Small intestine (tissue), 7 donors: Measurements from ENCODE around the gene KIF18B. TPM values are rescaled to one million over a fixed set of nuclear protein-coding genes. Genes with fewer than 3 reads are reported as not detected.

ENCODE experiments used
- DNase-seq, 2 donors: peaks; one replicate each; pipeline versions ENCODE4 v3.0.0 to v3.0.0-alpha.2; 2013
- FAIRE-seq: peaks from 2 replicates; lab custom pipeline; 2012; peaks lifted over from hg19 to GRCh38; lab: Jason Lieb, UNC
- H3K27ac ChIP-seq, 3 donors: one replicate each; pipeline ENCODE4 v1.5.1; 2013; ENCODE audit warnings: low read length in 2 of 3, mild to moderate bottlenecking in 2 of 3, control low read depth in 1 of 3, inconsistent platforms in 1 of 3, low read depth in 1 of 3, moderate library complexity in 1 of 3
- H3K27me3 ChIP-seq, 3 donors: one replicate each; pipeline ENCODE4 v1.6.1; 2013; ENCODE audit warnings: low read length in 3 of 3, inconsistent platforms in 1 of 3; ENCODE audit not compliant: control insufficient read depth in 3 of 3, insufficient read depth in 3 of 3
- H3K36me3 ChIP-seq, 3 donors: one replicate each; pipeline ENCODE4 v1.6.1; 2013; ENCODE audit warnings: low read length in 3 of 3, inconsistent platforms in 1 of 3, low read depth in 1 of 3, mild to moderate bottlenecking in 1 of 3, moderate library complexity in 1 of 3; ENCODE audit not compliant: control insufficient read depth in 3 of 3, insufficient read depth in 2 of 3
- H3K4me1 ChIP-seq, 3 donors: one replicate each; pipeline ENCODE4 v1.6.1; 2013; ENCODE audit warnings: low read length in 2 of 3, inconsistent platforms in 1 of 3, low read depth in 1 of 3, mild to moderate bottlenecking in 1 of 3, moderate library complexity in 1 of 3; ENCODE audit not compliant: control insufficient read depth in 3 of 3, insufficient read depth in 2 of 3
- H3K4me3 ChIP-seq, 3 donors: one replicate each; pipeline ENCODE4 v1.5.1; 2013; ENCODE audit warnings: low read length in 3 of 3, control low read depth in 1 of 3, inconsistent platforms in 1 of 3, low read depth in 1 of 3, mild to moderate bottlenecking in 1 of 3, moderate library complexity in 1 of 3
- H3K9me3 ChIP-seq, 2 donors: one replicate each; pipeline ENCODE4 v1.6.1; 2013; ENCODE audit warnings: low read depth in 1 of 2, low read length in 1 of 2; ENCODE audit not compliant: control insufficient read depth in 2 of 2, insufficient read depth in 1 of 2
- WGBS, 3 donors: extraction: QIAGEN DNeasy Blood & Tissue Kit; methylation state at CpG; one replicate each; pipeline ENCODE4 v1.1.7; 2013; 5-methylcytosine and 5-hydroxymethylcytosine counted together
- polyA plus RNA-seq, 4 donors: library from polyadenylated mRNA; stranded (reverse) in 3 of 4; unstranded in 1 of 4; fragments of 200-250 nt in 3 of 4; fragments of 120-200 nt in 1 of 4; gene quantifications; one replicate each; pipeline versions ENCODE4 v1.2.1 to v1.2.3, GENCODE V29; 2013
- donor health status: healthy with polysubstance abuse.
- donor health status: control.
- donor health status: control.
- donor health status: Bipolar disorder and iron deficiency.
- donor health status: healthy.

Gene KIF18B
- polyA plus RNA-seq, 4 donors = 0.27 to 9.5 (median 3.8) TPM

DNA sequence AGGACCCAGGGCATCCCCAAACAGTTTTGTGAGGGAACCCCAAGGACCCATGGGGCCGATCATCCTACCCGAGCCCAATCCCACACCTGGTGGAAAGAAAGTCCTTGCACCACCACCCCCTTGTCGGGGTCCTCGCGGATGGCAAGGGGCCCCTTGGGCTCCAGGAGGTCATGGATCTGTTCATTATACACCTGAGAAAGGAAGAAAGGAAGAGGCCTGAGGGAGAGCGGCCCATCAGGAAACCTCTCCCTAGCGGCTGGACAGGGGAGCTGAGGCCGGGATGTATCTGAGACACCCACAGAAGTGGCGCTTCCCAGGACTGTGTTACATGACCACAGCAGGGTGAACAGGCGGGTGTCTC lies 12.8 kb downstream of the KIF18B start:
- no peak for DNase-seq
- no peaks in the 10 kb centered on the region for H3K4me1 ChIP-seq
- WGBS, 3 donors = 95 to 96% (median 96%) methylated on average over 10 of the region's 10 CpGs
- H3K9me3 ChIP-seq = peaks cover 0 to 3% of the 10 kb centered on the region in 2 donors
- no peak overlapping the region for H3K4me3 ChIP-seq
- peaks cover 0 to 57% (median 0%) of the 10 kb centered on the region in 3 donors for H3K36me3 ChIP-seq
- no peaks in the 10 kb centered on the region for H3K27me3 ChIP-seq
- FAIRE-seq = no peak
- H3K27ac ChIP-seq = no peak overlapping the region

DNA sequence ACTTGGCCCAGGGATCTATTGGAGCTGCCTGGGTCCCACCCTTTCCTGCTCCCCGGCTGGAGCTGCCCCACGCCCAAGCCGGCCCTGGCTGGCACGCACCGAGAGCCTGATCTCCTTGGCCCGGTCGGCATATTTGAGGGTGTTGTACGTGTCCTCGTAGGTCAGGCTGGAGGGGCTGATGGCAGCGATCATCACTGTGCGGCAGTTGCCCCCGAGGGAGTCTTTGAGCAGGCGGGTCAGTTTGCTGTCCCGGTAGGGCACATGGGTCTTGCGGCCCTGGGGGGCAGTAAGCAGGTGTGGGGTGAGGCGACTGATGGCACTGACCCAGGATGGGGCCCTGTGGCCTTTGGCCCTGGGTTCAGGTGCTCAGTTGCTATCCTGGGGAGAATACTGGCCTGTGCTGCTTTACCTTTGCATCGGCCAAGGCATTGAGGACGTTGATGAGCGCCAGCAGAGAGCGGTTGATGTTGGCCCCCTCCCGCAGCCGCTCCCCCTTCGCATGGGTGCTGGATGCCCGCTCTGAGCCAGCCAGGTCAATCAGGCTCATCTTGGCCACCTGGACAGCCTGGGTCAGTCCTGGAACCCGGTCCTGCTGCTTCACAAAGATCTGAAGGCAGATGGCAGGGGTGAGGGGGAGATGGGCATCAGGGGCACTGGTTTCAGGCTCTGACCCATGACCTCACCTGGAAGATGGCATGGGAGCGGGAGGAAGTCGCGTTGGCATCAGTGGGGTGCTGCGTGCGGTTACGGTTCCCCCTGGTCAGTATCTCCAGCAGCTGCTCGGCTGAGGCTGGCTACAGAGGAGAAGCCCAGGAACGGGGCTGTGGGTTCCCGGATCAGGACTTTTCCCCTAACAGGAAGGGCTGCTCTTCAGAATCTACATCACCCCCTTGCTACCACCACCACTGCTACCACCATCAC lies 13.5 kb downstream of the KIF18B start:
- Histone ChIP-seq H3K4me1 (no peaks in the 10 kb centered on the region), H3K27ac (no peak overlapping the region), H3K27me3 (no peaks in the 10 kb centered on the region), H3K4me3 (no peak overlapping the region), H3K9me3 (peaks cover 0 to 3% of the 10 kb centered on the region in 2 donors), H3K36me3 (peaks cover 0 to 60% (median 0%) of the 10 kb centered on the region in 3 donors)
- DNase-seq (no peak), FAIRE-seq (no peak)
- 94 to 97% (median 96%) methylated on average over 33 to 34 of the region's 34 CpGs for WGBS, 3 donors

DNA sequence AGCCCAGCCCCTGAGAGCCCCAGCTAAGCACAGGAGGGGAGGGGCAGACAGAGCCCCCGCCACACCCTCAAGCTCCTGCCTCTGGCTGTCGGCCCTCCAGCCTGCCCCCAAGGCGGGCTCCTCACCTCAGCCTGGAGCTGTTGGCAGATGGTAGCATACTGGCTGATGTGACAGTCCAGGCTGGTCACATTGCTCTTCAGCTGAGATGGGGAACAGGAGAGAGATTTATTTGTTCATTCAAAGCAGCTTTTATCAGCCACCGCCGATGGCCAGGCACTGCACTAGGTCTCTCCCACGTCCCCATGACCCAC lies 14.8 kb downstream of the KIF18B start:
- Histone ChIP-seq H3K4me1 (no peaks in the 10 kb centered on the region), H3K9me3 (no peaks in the 10 kb centered on the region), H3K27me3 (no peaks in the 10 kb centered on the region), H3K36me3 (peaks cover 0 to 71% (median 0%) of the 10 kb centered on the region in 3 donors), H3K4me3 (no peak overlapping the region), H3K27ac (no peak overlapping the region)
- no peak for DNase-seq
- no peak for FAIRE-seq
- 86 to 94% (median 94%) methylated on average over 5 to 6 of the region's 6 CpGs for WGBS, 3 donors

DNA sequence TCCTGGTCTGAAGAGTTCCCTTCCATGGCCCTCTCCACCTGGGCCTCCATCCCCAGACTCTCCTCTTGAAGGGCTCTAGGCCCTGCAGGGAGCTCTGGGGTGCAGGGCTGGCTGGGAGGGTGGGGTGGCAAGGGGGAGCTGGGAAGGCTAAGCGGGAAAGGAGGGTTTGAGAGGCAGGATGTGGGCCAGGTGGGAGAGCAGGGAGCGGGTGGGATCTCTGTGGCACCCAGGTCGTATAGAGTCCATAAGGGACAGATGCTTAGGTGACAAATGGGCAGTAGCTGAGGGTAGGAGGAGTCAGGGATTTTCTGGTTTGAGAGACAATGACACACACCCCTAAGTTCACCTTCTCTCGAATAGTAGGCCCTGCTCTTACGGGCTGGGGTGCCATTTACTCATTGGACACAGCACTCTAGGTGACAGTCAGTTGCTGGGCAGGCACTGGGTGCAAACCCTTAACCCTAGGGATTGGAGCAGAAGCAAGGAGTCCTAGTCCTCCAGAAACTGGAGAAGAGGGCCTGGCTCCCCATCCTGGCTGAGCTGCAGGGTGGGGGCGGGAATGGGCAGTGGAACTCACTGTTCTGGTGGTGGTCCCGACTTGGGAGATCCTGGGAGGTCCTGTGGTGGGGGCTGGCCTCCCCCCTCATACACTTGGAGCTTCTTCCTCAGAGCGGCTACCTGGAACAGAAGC lies 15.3 kb downstream of the KIF18B start:
- H3K27me3 ChIP-seq = no peaks in the 10 kb centered on the region
- FAIRE-seq (no peak), DNase-seq (no peak)
- H3K36me3 ChIP-seq = peaks cover 0 to 76% (median 0%) of the 10 kb centered on the region in 3 donors
- no peaks in the 10 kb centered on the region for H3K4me1 ChIP-seq
- H3K9me3 ChIP-seq = no peaks in the 10 kb centered on the region
- WGBS, 3 donors = 83 to 93% (median 91%) methylated on average over 7 to 8 of the region's 8 CpGs
- no peak overlapping the region for H3K27ac ChIP-seq
- H3K4me3 ChIP-seq = no peak overlapping the region

DNA sequence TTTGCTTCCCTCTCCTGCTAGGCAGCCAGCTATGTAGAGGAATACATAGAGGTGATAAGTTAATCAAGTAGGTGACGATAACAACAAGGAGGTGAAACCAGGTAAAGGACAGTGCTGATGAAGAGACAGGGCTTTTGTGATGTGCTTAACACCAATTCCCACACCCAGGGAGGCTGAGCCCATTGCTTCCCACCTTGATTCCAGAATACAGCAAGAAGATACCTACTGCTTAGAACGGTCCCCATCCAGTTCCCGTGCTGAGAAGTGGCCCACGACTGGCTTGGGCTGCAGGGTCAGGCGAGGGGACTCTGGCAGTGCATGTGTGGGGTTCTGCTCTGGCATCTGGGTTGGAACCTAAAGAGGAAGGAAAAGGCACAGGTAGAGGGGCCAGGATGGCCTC lies 16.2 kb downstream of the KIF18B start:
- DNase-seq (no peak), FAIRE-seq (no peak)
- Histone ChIP-seq H3K27me3 (no peaks in the 10 kb centered on the region), H3K4me3 (no peak overlapping the region), H3K27ac (no peak overlapping the region), H3K9me3 (no peaks in the 10 kb centered on the region), H3K4me1 (no peaks in the 10 kb centered on the region), H3K36me3 (peaks cover 0 to 84% (median 0%) of the 10 kb centered on the region in 3 donors)
- WGBS, 3 donors = 86 to 99% (median 98%) methylated on average over 5 of the region's 5 CpGs

DNA sequence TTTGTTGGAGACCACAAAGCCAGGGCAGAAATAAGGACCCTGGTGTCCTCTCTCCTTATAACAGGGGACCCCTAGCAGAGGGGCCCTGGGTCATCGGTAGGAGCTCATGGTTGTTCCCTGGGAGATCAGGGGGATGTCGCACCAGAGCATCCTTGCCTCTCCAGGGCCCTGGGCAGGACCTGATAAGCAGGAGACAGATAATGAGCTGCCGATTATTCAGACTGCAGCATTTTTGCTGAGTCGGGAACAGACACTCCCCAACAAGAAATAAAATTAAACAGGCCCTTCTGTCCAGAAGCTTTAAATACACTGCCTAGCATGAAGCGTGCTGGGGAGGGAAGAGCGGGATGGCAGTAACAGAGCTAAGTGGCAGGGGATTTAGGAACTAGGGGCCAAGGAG lies 16.9 kb downstream of the KIF18B start:
- Histone ChIP-seq H3K4me3 (no peak overlapping the region), H3K9me3 (no peaks in the 10 kb centered on the region), H3K27me3 (no peaks in the 10 kb centered on the region), H3K27ac (no peak overlapping the region), H3K36me3 (peaks cover 0 to 85% (median 0%) of the 10 kb centered on the region in 3 donors), H3K4me1 (no peaks in the 10 kb centered on the region)
- FAIRE-seq (no peak), DNase-seq (no peak)
- WGBS, 3 donors = 81 to 91% (median 87%) methylated on average over 6 of the region's 6 CpGs

DNA sequence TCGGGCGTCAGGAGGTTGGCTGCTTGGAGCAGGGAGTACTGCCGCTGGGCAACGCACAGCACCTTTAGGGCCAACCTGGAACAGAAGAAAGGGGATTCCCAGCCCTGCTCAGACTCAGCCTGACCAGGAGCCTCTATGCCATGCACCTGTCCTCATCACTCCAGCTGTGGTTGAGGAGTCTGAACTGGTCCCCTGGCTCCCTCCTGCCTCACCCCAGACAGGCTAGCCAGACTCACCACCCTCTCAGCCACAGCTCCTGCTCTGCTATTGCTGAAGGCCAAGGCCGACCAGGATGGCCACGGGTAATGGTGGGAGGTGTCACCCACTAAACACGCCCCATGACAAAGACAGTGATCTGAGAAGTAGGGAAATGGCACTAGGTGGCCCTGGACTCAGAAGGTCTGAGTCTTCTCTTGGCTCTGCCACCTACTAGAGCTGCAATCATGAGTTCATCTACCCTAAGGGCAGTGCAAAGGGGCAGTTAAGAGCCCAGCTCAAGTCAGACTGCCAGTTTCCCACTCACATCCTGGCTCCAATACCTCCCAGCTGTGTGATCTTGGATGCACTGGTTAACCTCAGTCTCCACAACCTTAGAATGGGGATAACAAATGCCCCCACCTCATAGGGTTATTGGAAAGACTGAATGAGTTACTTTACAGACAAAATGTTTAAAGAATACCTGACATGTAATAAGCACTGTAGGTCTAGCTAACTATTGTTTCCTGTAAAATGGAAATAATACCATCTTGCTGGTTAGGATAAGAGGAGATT lies 18.4 kb downstream of the KIF18B start:
- FAIRE-seq = no peak
- WGBS, 3 donors = 89 to 95% (median 93%) methylated on average over 7 of the region's 7 CpGs
- no peak overlapping the region for H3K27ac ChIP-seq

DNA sequence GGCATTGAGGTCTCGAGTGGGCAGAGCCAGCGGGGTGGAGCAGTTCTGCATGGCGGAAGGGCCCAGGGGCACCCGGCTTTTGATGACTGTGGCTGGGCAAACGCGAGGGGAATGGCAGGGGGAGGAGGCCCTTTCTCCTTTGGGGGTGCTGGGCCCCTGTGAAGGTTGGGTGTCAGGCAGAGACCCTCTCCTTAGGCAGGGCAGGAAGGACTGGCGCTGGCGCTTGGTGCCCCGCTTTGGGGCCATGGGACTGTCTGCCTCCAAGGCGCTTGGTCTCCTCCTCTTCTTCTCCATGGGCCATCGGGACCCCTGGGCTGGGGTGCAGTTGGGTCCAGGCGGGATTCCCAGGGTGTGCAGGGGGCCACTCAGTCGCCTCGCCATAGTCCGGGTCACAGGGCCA lies 19.4 kb downstream of the KIF18B start:
- 95 to 96% (median 95%) methylated on average over 15 of the region's 15 CpGs for WGBS, 3 donors
- DNase-seq (no peak), FAIRE-seq (no peak)
- no peaks in the 10 kb centered on the region for H3K9me3 ChIP-seq
- no peaks in the 10 kb centered on the region for H3K27me3 ChIP-seq
- H3K36me3 ChIP-seq = peaks cover 0 to 63% (median 0%) of the 10 kb centered on the region in 3 donors
- no peak overlapping the region for H3K4me3 ChIP-seq
- H3K4me1 ChIP-seq = no peaks in the 10 kb centered on the region
- H3K27ac ChIP-seq = no peak overlapping the region

More for the DNA sequence above, 18.4 kb downstream of the KIF18B start:
- Histone ChIP-seq H3K36me3 (peaks cover 0 to 71% (median 0%) of the 10 kb centered on the region in 3 donors), H3K4me3 (no peak overlapping the region), H3K9me3 (no peaks in the 10 kb centered on the region), H3K27me3 (no peaks in the 10 kb centered on the region), H3K4me1 (no peaks in the 10 kb centered on the region)
- DNase-seq = no peak
